HCT116 (cell line): ENCODE data around the gene SLC4A2. TPM values are rescaled to one million over a fixed set of nuclear protein-coding genes. Genes with fewer than 3 reads are reported as not detected.

Experiments used
- ATAC-seq: fragments of 200-7000 bp; cut with Tn5 transposase; 2 replicates; pipeline ENCODE4 v1.9.1; 2020; ENCODE audit warnings: mild to moderate bottlenecking, moderate library complexity
- BruUV-seq: library from RNA; stranded (reverse); fragments of 400-500 nt; replicated peaks from 2 replicates; lab custom pipeline; 2021; lab: Mats Ljungman, UMichigan
- CTCF ChIA-PET: fragments of 300-600 bp; sonication (Branson Sonifier 250); formaldehyde crosslinking; loops from one replicate; lab custom pipeline; 2021; ENCODE audit warnings: antibody characterized with exemption; lab: Charles Lee
- POLR2A ChIA-PET: fragments of 300-600, 350-600 bp; sonication (Branson Sonifier 250); formaldehyde crosslinking; loops from one replicate; lab custom pipeline; 2021; ENCODE audit warnings: antibody characterized with exemption; lab: Charles Lee
- RAD21 ChIA-PET, 2 experiments: fragments of 300-600 bp; sonication (Branson Sonifier 250); formaldehyde crosslinking; loops; one replicate each; lab custom pipeline; 2023; ENCODE audit warnings: low total read pairs in 2 of 2; ENCODE audit not compliant: uncharacterized antibody in 2 of 2, unreplicated experiment in 2 of 2, low non-redundant PET in 1 of 2; lab: Charles Lee
- DNase-seq: peaks from one replicate; pipeline ENCODE4 v3.0.0-alpha.2; 2010; ENCODE audit warnings: low read depth, low spot score
- H2AFZ ChIP-seq: fragments of 200-600 bp; shearing (Covaris generic), sonication (generic); 2 replicates; pipeline ENCODE4 v1.6.1; 2017; ENCODE audit warnings: low read depth, mixed run types, mixed read lengths, antibody characterized with exemption, low read length; ENCODE audit not compliant: poor library complexity, severe bottlenecking
- H3K27ac ChIP-seq: 2 replicates; pipeline ENCODE4 v1.5.1; 2012; ENCODE audit warnings: low read depth, low read length
- H3K27me3 ChIP-seq: fragments of 200-600 bp; sonication (generic); 2 replicates; pipeline ENCODE4 v1.6.1; 2016; ENCODE audit warnings: mixed run types, low read length, mixed read lengths; ENCODE audit not compliant: insufficient read depth
- H3K36me3 ChIP-seq, 2 experiments: fragments of 200-500 bp in 1 of 2; fragments of 200-600 bp in 1 of 2; sonication (Bioruptor generic) in 1 of 2; sonication (generic) in 1 of 2; 2 replicates each; pipeline versions ENCODE4 v1.5.1 to v1.6.1; 2014 to 2016; ENCODE audit warnings: low read length in 2 of 2, inconsistent platforms in 1 of 2, mixed read lengths in 1 of 2, mixed run types in 1 of 2; ENCODE audit not compliant: insufficient read depth in 2 of 2, control insufficient read depth in 1 of 2
- H3K4me1 ChIP-seq, 2 experiments: fragments of 200-600 bp in 1 of 2; sonication (generic) in 1 of 2; 2 replicates each; pipeline versions ENCODE4 v1.5.1 to v1.6.1; 2012 to 2017; ENCODE audit warnings: low read length in 2 of 2, inconsistent platforms in 1 of 2, mild to moderate bottlenecking in 1 of 2, mixed read lengths in 1 of 2, mixed run types in 1 of 2, moderate library complexity in 1 of 2; ENCODE audit not compliant: insufficient read depth in 2 of 2, control insufficient read depth in 1 of 2
- H3K4me2 ChIP-seq: fragments of 200-600 bp; sonication (generic); 2 replicates; pipeline ENCODE4 v1.6.1; 2017; ENCODE audit warnings: mixed run types, low read length, mixed read lengths
- H3K4me3 ChIP-seq, 2 experiments: fragments of 200-600 bp in 1 of 2; sonication (generic) in 1 of 2; replicated peaks in 1 of 2; 2 replicates each; pipeline ENCODE4 v1.5.1; 2011 to 2016; ENCODE audit warnings: low read length in 2 of 2, control low read depth in 1 of 2, low read depth in 1 of 2, mild to moderate bottlenecking in 1 of 2, mixed read lengths in 1 of 2, mixed run types in 1 of 2
- H3K79me2 ChIP-seq: fragments of 200-600 bp; sonication (generic); 2 replicates; pipeline ENCODE4 v1.6.1; 2017; ENCODE audit warnings: mild to moderate bottlenecking, mixed run types, low read length, moderate library complexity, mixed read lengths; ENCODE audit not compliant: insufficient read depth
- H3K9ac ChIP-seq: fragments of 200-600 bp; sonication (generic); 2 replicates; pipeline ENCODE4 v1.6.1; 2016; ENCODE audit warnings: low read length, mixed read lengths
- H3K9me2 ChIP-seq: fragments of 200-600 bp; sonication (generic), shearing (Covaris generic); 2 replicates; pipeline ENCODE4 v1.6.1; 2017; ENCODE audit warnings: mixed run types, mild to moderate bottlenecking, moderate library complexity; ENCODE audit not compliant: insufficient read depth
- H3K9me3 ChIP-seq, 2 experiments: fragments of 200-500 bp in 1 of 2; fragments of 200-600 bp in 1 of 2; sonication (Bioruptor generic) in 1 of 2; sonication (generic) in 1 of 2; 2 replicates each; pipeline ENCODE4 v1.6.1; 2014 to 2017; ENCODE audit warnings: low read length in 2 of 2, mixed read lengths in 2 of 2, inconsistent platforms in 1 of 2, low read depth in 1 of 2, mild to moderate bottlenecking in 1 of 2, mixed run types in 1 of 2, moderate library complexity in 1 of 2; ENCODE audit not compliant: control insufficient read depth in 1 of 2, insufficient read depth in 1 of 2
- H4K20me1 ChIP-seq: fragments of 200-600 bp; sonication (generic), shearing (Covaris generic); 2 replicates; pipeline ENCODE4 v1.6.1; 2017; ENCODE audit warnings: mixed run types, mild to moderate bottlenecking, moderate library complexity; ENCODE audit not compliant: insufficient read depth
- CBX3 ChIP-seq: IDR thresholded peaks from 2 replicates; pipeline ENCODE4 v1.6.1; 2012; ENCODE audit warnings: low read depth
- CEBPB ChIP-seq: IDR thresholded peaks from 2 replicates; pipeline ENCODE4 v1.6.1; 2012; ENCODE audit warnings: low read depth
- EGR1 ChIP-seq: IDR thresholded peaks from 2 replicates; pipeline ENCODE4 v1.6.1; 2012; ENCODE audit warnings: low read depth
- ELF1 ChIP-seq: IDR thresholded peaks from 2 replicates; pipeline ENCODE4 v1.6.1; 2012; ENCODE audit warnings: low read depth, borderline replicate concordance
- EZH2phosphoT487 ChIP-seq: fragments of 200-600 bp; IDR thresholded peaks from 2 replicates; pipeline ENCODE4 v1.6.1; 2018; ENCODE audit warnings: antibody characterized with exemption, borderline replicate concordance
- JUND ChIP-seq: IDR thresholded peaks from 2 replicates; pipeline ENCODE4 v1.6.1; 2012
- POLR2A ChIP-seq: IDR thresholded peaks from 2 replicates; pipeline ENCODE4 v1.7.0; 2011; ENCODE audit warnings: borderline replicate concordance; ENCODE audit not compliant: insufficient read depth, insufficient read length; ENCODE audit errors: extremely low read depth
- POLR2AphosphoS5 ChIP-seq: IDR thresholded peaks from 2 replicates; pipeline ENCODE4 v1.6.1; 2011; ENCODE audit warnings: mild to moderate bottlenecking, low read depth, low read length, moderate library complexity
- RAD21 ChIP-seq: IDR thresholded peaks from 2 replicates; pipeline ENCODE4 v1.6.1; 2012; ENCODE audit warnings: low read depth, mild to moderate bottlenecking
- SIN3A ChIP-seq: IDR thresholded peaks from 2 replicates; pipeline ENCODE4 v1.6.1; 2012; ENCODE audit warnings: low read depth
- SP1 ChIP-seq: IDR thresholded peaks from 2 replicates; pipeline ENCODE4 v1.6.1; 2012; ENCODE audit warnings: low read depth
- TCF7L2 ChIP-seq: IDR thresholded peaks from 2 replicates; pipeline ENCODE4 v1.7.0; 2011; ENCODE audit warnings: borderline replicate concordance, inconsistent platforms; ENCODE audit not compliant: insufficient read depth, insufficient read length; ENCODE audit errors: extremely low read depth
- YY1 ChIP-seq: IDR thresholded peaks from 2 replicates; pipeline ENCODE4 v1.6.1; 2011; ENCODE audit warnings: low read length, low read depth, moderate library complexity, mild to moderate bottlenecking; ENCODE audit not compliant: insufficient replicate concordance; ENCODE audit errors: extremely low read depth
- ZBTB33 ChIP-seq: IDR thresholded peaks from 2 replicates; pipeline ENCODE4 v1.6.1; 2011; ENCODE audit warnings: mild to moderate bottlenecking, low read length, moderate library complexity; ENCODE audit not compliant: insufficient replicate concordance; ENCODE audit errors: extremely low read depth
- ZFX ChIP-seq: fragments of 450-650 bp; IDR thresholded peaks from 2 replicates; pipeline ENCODE4 v1.6.1; 2017
- ZNF274 ChIP-seq: fragments of 200-500 bp; sonication (Bioruptor generic); IDR thresholded peaks from 2 replicates; pipeline ENCODE4 v1.6.1; 2014; ENCODE audit warnings: mild to moderate bottlenecking, low read depth, low read length, inconsistent platforms
- intact Hi-C: fragments of 100-400 bp; cut with micrococcal nuclease; formaldehyde crosslinking; loops from 2 replicates; pipeline ENCODE4 v1.10.0; 2022
- total RNA-seq: library from RNA; stranded (reverse); gene quantifications from one replicate; pipeline ENCODE4 v1.2.1, GENCODE V29; 2021; ENCODE audit not compliant: unreplicated experiment
- TF ChIP-seq, protein P1 (sequence below): IDR thresholded peaks from 2 replicates; pipeline ENCODE4 v1.6.1; 2012

Gene SLC4A2
- total RNA-seq, 1 experiment from 2014 or later: 240 TPM

DNA sequence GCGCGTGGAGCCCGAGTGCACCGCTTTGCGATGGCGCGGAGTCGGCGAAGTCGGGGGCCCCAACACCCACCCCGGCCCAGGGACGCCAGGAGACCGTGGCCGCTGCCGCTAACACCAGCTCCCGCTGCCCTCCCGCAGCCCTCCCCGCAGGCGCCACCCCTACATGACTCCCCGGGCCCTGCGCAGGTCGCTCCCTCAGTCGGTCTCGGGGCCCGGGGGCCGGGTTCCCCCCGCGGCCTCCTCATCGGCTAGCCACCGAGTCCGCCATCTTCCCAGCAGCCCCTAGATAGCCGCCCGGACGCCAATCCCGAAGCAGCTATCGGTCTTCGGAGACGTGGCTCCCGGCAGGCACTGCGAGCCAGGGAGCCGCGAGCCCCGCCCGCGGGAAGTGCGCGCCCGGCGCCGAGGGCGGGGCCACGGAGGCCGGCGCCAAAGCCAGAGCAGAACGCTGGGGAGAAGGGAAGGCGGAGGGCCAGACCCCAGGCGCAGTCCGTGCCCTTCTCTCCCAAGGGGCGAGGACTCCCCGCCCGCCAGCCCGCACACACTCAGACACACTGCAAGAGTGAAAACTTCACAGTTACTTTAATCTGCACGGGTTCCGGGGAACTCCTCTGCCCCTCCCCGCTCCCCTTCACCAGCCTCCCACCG lies 21.3 kb downstream of the SLC4A2 start, which contains the start of gene FASTK:
Gene FASTK, minus strand, starts transcription at position 288 of the 648 bp plus-strand sequence. Its CDS starts 43 bp downstream, at position 245.
- peaks cover 33 to 69% of the 10 kb centered on the region in 2 experiments for H3K4me1 ChIP-seq
- no peaks in the 10 kb centered on the region for H4K20me1 ChIP-seq
- peak; percentile 68 for ATAC-seq
- no peaks in the 10 kb centered on the region for H3K9me2 ChIP-seq
- TF ChIP-seq SIN3A: no peak
- TF ChIP-seq ZNF274: no peak
- peak; percentile 88 for TF ChIP-seq POLR2A
- TF ChIP-seq ELF1: no peak
- TF ChIP-seq, protein P1, sequence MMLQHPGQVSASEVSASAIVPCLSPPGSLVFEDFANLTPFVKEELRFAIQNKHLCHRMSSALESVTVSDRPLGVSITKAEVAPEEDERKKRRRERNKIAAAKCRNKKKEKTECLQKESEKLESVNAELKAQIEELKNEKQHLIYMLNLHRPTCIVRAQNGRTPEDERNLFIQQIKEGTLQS: no peak
- no peak for TF ChIP-seq EGR1
- peak; percentile 97 for TF ChIP-seq YY1
- no peak for TF ChIP-seq JUND
- peak; percentile 74 for TF ChIP-seq ZFX
- no peak for TF ChIP-seq SP1
- no peak for TF ChIP-seq EZH2phosphoT487
- peak; percentile 44 for TF ChIP-seq ZBTB33
- no peak for TF ChIP-seq TCF7L2
- peak; percentile 88 for TF ChIP-seq POLR2AphosphoS5
- no peak for TF ChIP-seq RAD21
- no peak for TF ChIP-seq CBX3
- no peak for TF ChIP-seq CEBPB
- no peak within 1 kb of the TSS for H2AFZ ChIP-seq
- H3K9ac ChIP-seq: peak within 1 kb of the TSS; percentile 100
- H3K27ac ChIP-seq: peak within 1 kb of the TSS; percentile 94
- H3K36me3 ChIP-seq: peaks cover 3 to 6% of the 10 kb centered on the region in 2 experiments; a peak in 2 of 4 replicates
- POLR2A ChIA-PET: interaction anchor here (0.7 to 1.4 kb wide), 4 partner anchors 10 to 33 kb away, joined by 3 to 13 read pairs (median 6); no protein-coding TSS in a partner anchor
- intact Hi-C loops: no loop called here
- peak within 1 kb of the TSS; percentile 90 to 94 for H3K4me3 ChIP-seq
- RAD21 ChIA-PET: no interaction called here
- DNase-seq: peak; percentile 65
- H3K4me2 ChIP-seq: peak within 1 kb of the TSS; percentile 94
- CTCF ChIA-PET: interaction anchor here (0.7 to 1.4 kb wide), 4 partner anchors 20 to 62 kb away, joined by 3 read pairs; no protein-coding TSS in a partner anchor
- BruUV-seq: no TSS peak
- H3K27me3 ChIP-seq: no peaks in the 10 kb centered on the region
- H3K79me2 ChIP-seq: peaks cover 45% of the 10 kb centered on the region
- H3K9me3 ChIP-seq: no peaks in the 10 kb centered on the region
